CD4-positive, alpha-beta T cell treated with Interleukin-12 subunit alpha and Interleukin-12 subunit beta, for 1 hour (primary cell): ENCODE results near the gene SNCA.

Source experiments
- DNase-seq: peaks from one replicate; pipeline ENCODE4 v3.0.0-alpha.2; 2020

The SNCA gene

DNA sequence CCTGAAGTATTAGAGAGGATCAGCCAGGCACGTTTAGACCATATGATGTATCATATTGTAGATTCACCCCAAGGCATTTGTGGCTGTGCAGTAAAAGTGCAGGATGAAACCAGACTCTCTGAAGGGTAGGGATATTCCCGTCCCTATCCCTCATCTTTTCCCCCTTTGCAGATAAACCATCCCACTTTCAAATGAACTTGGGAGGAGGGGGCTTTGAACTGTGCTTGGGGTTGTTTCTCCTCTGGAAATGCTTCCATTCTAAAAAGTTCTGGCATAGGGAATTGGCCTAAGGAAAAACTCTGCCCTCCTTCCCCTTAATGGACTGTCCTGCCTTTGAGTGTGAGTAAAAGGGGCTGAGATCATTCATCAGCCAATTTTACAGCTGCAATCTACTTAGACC is 23.8 kb downstream of the SNCA start:
- no peak for DNase-seq

DNA sequence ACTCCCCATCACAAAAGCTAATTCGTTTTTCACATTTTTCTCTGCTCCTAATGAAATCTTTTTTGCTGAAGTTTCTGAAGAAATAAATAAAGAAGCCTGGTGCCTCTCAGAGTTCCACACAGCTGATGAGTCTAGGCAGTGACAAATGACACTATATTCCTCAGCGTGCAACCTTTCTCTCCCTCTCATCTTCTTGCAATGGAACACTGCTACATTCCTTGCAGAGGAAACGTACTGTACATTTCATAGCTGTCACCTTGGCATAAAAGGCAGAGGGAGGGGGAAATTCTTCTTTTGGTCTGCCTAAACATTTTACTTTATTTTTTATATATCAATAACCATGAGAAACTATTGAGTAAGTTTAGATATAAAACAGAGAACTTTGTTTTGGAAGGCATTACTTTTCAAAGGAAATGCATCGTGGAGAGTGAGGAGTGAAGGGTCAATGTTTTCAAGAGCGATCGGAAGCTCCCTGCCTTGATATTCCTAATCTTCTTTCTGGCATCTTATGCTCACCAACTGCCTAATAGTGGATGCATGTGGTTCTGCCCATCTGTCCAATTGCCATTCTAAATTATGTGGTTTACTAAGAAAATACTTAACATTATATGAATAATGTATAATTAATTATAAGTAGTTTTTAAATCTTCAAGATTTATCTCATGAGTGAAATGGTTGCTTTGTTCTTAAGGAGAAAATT is 29.4 kb downstream of the SNCA start:
- DNase-seq, result no peak

DNA sequence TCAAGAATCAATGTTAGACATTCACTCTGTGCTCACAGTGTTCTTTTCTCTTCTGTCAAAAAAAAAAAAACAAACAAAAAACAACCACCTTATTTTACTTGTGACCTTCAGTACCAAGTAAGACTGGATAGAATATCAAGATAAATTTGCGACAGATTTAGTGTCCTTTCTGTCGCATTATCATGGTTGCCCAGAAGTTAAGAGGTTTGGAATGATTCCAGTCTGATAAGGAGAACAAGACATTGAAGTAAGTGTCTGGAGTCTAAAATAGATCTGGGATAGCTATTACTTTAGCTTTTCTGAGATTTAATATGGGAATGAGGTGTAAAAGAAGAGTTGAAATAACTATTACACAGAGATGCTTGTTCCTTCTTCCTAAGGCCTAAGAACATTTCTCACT is 31.7 kb downstream of the SNCA start:
- DNase-seq, result no peak

DNA sequence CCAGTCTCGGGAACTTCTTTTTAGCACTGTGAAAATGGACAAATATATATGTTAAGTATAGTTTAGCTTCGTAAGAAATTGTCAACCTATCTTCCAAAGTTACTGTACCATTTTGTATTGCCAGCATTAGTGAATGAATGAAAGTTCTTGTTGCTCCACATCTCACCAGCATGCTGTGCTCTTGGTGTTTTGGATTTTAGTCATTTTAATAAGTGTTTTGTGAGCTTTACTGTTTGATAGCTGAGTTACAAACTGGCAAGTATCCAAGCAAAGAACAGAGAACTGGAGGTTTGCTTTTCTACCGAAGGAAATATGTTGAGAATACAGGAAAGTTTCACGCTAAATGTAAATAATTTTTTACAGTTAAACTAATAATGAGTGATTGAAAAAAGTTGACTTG is 33.0 kb downstream of the SNCA start:
- DNase-seq, result no peak

DNA sequence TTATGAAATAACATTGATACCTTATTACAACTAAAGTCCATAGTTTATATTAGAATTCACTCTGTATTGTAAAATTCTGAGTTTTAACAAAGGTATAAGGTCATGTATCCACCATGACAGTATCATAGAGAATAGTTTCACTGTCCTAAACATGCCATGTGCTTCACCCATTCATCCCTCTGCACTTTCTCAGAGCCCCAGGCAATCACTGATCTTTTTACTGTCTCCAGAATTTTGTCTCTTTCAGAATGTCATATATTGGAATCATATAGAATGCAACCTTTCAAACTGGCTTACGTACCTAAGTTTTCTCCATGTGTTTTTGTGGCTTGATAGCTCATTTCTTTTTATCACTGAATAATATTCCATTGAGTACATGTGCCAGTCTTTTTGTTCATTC is 33.9 kb downstream of the SNCA start:
- DNase-seq, result no peak

DNA sequence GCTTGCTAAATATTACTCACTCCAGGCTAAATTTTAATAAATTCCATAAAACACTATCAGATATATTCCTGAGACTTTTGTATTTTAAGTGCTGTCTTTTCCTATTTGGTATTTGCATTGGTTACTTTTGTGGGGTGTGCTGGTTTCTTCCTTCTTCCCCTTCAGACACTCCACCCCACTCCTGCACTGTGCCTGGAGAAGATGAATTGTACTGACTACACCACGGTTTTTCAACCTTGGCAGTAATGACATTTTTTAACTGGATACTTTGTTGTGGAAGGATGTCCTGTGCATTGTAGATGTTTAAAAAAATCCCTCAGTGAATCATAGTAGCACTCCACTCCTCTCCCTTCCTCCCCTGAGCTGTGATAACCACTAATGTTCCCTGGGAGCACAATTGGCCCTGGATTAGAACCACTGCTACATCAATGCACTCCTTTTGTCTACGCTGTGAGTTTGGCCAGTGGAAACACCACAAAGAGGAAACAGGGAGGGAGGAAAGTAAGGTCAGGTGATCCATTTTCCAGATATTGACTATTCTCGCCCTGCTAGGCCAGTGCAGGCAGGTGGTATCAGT is 36.3 kb downstream of the SNCA start:
- no peak for DNase-seq

DNA sequence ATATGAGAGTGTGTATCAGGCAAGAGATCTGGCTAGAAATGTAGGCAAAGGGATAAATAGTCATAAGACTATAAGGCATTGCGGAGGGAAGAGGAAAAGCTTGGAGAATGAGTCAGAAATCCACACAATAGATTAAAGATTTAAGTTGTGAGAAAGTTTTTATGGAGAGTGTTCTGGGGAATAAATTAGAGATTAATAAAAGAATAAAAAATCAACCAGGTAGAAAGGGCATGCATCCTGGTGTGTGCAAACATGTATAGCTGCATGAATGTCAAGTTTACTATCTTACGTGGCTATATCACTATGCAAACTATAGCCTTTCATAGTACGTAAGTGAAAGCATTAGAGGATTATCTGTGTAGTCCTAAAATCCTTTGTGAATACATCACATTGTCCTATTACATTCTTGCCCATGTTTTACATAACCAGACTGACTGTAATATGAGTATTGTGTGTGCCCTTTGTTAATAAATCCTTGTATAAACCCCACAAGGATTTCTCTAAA is 36.9 kb downstream of the SNCA start:
- DNase-seq, result no peak

DNA sequence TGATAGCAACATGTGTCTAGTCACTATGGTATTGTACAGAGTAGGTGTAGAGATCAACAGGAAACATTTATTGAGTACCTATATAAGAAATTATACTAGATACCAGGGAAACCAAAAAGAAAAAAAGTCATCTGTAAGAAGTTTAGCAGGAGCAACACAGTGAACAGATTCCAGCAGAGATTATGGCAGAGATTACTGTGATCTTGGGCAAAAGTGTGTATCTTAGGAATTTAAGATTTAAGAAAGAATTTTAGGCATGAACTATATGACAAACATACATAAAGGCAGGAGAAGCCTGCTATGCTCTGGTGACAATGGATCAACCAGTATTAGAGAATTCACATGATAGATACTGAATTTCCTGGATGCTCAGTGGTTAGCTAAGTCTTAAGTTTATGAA is 37.9 kb downstream of the SNCA start:
- no peak for DNase-seq

DNA sequence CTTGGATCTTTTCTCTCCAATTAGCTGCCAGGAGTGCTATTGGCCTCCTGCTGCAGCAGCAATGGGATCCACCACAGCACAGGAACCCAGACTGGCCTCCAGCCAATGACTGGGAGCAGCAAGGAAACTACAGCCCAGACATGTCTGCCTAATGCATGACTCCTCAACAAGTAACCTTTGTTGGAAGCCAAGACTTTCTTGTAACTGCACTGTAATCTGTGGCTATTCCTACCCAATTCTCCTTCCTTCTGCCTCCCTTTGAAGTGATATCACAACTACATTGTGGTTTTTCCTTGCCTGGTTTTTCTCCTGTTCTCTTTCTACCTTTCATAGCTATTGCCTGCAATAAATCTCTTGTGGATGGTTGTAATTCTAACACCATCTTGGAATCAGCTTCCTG is 39.8 kb downstream of the SNCA start:
- DNase-seq, result no peak

DNA sequence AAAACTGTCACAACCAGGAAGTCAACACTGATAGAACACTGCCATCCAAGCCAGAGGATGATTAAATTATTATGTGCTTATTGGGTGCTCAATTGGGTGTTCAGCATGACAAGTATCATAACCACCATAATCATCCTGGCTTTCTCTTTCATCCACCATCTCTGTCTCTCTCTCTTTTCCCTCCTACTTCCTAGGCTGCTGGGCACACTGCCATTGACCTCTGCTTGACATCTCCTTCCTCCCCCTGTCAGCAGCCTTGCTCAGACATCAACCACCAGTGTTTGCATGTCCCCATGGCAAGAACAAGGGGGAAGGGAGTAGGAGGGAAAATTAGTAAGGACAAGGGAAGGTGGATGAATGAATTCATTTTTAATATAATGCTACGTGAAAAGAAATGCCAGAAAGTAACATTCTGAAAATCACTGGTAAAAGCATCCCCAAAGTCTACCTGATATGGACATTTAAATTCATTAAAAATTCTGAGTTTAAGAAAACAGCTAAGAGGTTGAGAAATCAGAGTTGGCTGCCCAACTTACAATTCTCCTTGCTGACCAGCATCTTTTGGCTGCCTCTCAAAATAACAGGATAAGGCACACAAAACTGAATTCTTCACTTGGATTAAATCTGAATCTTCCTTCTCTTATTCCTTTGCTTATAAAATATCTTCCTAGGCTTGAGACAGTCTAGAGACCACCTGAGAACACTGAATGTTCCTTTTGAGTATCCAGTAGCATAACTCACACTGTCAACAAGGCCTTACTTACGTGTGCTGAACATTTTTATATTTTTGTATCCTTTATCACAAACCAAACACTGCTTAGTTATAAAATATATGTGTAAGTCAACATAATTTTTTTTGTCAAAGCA is 48.5 kb downstream of the SNCA start:
- DNase-seq, result no peak

DNA sequence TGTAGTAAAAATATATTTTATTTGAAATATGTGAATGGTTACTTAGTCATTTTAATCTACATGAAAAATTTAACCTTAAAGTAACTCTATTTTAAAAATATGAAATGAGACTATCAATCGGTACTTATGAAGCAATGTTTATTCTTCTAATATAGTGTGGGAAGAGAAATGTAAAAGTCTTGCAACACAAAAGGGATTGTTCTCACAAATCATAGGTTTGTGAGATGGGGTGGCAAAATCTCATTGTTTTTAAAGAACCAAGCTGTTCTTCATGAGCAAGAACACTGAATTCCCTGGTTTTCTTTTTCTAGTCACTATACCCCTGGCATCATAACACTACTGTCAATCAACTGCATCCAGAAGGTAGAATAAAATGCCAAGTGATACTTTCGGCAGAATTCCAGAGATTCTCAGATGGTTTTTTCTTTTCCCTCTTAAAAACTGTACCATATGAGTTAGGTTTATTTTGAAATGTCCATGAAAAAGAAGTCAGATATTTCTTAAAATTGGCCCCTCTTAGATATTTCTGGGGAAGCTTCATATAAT is 52.2 kb downstream of the SNCA start:
- no peak for DNase-seq

DNA sequence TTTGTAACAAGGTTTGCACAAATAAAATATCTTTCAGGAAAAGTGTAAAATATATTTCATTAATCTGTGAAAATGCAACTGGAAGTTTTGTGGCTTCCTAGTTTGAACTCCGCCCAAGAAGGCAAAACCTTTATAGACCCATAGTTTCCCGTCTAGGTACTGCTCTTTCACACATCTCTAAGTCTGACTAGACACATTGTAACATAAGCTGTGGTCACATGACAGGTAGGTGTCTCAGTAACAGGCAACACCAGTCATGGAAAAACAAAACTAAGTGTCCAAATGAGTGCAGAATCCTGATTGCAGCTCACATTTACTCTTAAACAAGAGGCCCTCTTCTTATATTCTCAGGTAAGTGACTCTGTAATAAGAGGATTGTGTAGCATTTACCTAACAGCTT is 55.6 kb downstream of the SNCA start:
- DNase-seq, result no peak

DNA sequence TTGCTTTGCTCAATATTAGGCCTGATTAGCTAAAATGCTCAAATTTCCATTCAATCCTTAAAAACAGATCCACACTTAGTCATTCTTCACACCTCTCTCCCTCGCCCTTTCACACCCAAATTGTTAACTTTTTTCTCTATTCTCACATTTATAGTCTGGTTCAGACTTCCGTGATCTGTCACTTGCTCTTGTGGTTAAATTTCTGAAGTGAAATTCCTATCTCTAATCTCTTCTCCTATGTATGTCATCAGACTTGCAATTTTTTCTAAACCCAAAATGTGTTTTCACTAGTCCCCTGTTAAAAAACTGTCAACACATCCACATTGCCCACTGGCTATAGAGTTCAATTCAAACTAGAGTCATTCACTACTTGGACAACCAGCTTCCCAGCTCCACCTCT is 63.2 kb downstream of the SNCA start:
- DNase-seq, result no peak

DNA sequence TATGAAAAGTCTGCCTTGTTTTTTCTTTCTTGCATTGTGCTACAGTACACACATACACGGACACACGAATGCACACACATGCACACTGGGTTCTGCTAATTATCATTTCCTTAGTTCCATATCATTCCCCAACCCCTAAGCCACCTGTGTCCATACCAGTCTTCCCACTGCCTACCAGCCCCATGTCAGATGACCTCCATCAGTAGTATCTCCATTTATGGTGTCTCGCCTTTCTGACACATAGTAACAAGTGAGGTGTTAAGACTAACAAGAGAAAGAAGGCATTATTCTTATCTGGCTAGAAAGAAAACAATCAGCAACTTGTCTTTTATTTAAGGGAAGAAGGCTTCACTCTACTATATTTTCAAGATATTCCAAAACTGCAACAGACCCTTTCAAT is 67.1 kb downstream of the SNCA start:
- DNase-seq, result no peak

DNA sequence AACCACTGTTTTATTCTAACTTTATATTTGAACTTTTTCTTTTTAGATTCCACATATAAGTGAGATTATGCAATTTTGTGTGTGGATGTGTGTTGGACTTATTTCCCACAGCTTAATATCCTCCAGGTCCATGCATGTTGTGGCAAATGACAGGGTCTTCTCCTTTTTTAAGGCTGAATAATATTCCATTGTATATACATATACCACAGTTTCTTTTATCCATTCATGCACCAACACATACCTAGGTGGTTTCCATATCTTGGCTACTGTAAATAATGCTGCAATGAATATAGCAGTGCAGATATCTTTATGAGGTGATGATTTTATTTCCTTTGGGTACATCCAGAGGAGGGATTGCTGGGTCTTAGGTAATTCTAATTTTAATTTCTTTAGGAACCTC is 69.0 kb downstream of the SNCA start:
- DNase-seq, result no peak

DNA sequence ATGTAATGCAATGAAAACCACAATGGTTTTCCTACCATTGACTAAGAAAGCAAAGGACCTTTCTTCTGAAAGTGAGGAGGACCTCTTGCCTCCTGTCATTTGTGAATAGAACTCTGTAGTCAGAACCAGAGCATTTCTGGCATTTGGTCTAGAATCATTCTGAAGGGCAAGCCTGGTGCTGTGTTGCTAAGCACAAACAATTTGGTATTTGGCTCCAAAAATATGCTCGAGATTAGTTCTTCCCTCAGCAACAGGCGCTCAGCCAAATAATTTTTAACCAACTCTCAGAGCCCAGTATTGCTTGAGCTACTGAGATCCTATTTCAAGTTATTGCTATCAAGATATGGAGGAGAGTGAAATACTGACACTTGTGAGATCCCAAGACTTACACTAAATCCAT is 71.0 kb downstream of the SNCA start:
- no peak for DNase-seq

DNA sequence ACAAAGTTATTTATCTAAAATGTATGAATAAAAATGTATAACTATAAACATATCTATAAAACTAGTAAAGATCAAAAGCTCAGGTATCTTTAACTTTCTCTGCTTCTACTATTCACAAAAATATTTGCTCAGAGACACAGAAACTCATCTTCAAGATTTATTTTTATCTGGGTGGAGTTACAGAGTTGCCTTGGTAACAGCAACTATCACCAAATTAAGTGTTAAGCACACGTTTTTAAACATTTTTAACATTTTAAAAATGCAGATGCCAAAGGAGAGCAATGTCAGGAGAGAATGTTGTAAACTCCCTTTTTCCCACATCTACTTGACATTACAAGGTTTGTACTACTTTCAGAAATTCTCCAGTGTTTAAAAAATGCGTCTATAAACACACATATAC is 71.4 kb downstream of the SNCA start:
- no peak for DNase-seq

DNA sequence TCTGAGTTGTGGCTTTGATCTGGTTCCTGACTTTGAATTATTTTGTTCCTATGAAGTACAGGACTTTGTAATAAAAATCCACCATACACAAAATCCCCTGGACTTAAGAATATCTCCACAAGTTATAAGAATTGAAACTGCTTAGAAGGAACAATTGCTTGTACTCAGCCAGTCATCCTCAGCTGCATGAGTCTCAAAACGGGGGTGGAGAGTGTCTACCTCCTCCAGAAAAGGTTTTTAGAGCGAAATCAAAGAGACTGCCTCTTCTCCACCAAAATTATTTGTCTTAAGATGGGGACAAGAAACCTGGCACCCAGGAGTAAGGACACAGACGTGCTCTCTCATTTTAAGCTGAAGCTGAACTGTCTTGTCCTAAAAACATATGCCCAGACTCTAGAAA is 74.7 kb downstream of the SNCA start:
- DNase-seq, result no peak

DNA sequence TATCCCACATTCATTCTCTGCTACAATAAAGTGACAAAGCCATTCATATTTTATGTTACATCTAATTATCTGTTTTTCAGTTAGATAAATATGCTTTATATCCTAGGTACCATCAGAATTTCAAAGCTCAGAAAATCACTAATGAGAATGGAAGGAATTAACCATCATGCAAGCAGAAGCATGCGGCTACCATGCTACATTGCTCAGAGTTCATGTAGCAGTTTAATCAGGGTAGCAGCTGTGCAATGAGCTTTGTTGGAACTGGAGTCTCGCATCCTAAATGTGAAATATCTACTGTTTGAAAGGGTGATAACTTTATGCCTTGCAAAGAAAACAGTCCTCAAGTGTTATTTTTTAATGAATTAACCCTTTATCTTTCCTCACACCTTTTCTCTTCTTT is 77.5 kb downstream of the SNCA start:
- no peak for DNase-seq

DNA sequence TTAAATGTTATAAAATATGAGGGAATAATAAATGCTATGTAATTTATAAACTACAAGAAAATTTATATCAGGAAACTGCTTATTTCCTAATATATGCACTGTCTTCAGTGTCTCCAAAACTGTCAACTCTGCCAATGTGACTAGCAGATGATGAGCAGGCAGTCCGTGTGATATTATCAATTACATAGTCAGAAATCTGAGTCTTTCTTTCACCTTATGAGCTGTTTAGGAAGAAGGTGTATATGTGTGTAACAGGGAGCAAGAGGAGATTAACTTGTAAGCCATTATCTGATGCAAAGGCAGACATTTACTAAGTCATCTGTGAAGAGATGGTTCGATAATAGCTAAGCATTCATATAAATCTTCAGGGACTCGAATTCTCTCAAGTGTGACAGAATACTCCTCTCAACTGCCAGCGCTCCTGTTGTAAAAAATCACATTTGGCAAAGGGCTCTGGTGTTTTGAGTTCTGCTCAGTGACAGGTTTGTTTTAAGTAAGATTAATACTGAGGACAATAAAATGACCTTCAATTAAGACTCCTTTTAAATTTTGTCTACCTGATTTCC is 79.7 kb downstream of the SNCA start:
- no peak for DNase-seq

DNA sequence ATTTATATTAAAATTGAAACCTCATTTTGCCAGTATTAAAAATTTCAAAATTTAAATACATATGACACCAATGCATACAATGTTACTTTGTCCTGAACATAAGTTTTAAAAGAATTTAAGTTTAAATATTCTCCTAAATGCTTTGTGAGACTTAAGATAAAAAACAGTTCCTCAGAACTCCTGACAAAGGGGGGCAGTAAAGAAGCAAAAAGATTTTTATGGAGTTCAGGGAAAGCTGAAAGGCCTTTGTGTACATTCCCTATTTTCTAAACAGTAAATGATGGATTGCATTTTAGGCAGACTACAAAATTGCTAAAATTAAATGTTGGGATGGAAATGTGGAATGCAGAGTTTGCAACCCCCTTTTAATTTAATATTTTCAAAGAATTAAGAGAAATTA is 81.7 kb downstream of the SNCA start:
- DNase-seq, result no peak

DNA sequence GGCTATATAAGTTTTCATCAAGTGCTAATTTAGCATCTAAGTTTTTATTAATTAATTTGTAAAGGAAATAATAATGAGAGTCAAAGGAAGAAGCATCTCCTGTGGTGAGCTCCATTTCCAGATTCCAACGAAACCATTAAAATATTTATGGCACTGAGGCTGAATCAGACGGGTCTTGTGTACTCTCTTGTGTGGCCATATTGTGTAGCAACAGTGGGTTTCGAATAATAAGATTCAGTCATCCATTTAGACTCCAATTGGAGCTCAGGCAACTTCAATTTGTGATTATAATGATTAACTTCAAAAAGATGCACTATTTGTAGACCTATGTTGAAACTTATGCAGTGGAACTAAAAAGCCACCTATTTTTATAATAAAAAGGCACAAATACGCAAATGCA is 82.4 kb downstream of the SNCA start:
- DNase-seq, result no peak

DNA sequence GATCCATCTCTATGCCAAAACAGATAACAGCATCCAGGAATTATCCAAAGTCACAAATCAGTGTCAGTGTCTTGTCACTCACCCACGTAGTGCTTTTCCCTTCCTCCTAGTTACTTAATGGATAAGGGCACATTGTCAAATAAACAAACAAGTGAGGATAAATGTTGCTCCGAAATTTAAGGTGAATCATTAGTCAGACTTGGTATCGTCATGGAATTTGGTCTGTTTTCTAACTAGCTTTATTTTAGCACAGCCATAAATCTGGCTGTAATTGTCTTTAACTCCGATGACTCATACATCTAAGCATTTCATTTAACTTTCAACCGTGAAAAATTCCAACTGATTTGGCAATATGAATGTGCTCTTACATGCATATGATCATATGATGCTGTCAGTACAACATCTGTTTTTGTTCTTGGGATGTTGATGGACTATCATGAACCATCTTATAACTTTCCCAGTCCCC is 83.3 kb downstream of the SNCA start:
- no peak for DNase-seq
